Smooth muscle cell (in vitro differentiated cells): ENCODE data around the gene TK2. TPM values are rescaled to one million over a fixed set of nuclear protein-coding genes. Genes with fewer than 3 reads are reported as not detected.

Experiments
- DNase-seq: peaks from one replicate; lab custom pipeline; 2025; ENCODE audit not compliant: unreplicated experiment; lab: John Stamatoyannopoulos, UW
- H2AFZ ChIP-seq: fragments of 200-600 bp; sonication (generic); 2 replicates; pipeline ENCODE4 v1.6.0; 2016; ENCODE audit warnings: antibody characterized with exemption, low read depth, mild to moderate bottlenecking
- H3F3A ChIP-seq: fragments of 200-600 bp; sonication (generic); 2 replicates; pipeline ENCODE4 v1.6.0; 2017; ENCODE audit warnings: antibody characterized with exemption, low read depth
- H3K27ac ChIP-seq: fragments of 200-600 bp; sonication (generic); 2 replicates; pipeline ENCODE4 v1.5.1; 2016; ENCODE audit warnings: low read depth, mild to moderate bottlenecking
- H3K27me3 ChIP-seq: fragments of 200-600 bp; sonication (generic); 2 replicates; pipeline ENCODE4 v1.6.1; 2016; ENCODE audit warnings: low read depth, mild to moderate bottlenecking
- H3K36me3 ChIP-seq: fragments of 200-600 bp; sonication (generic); 2 replicates; pipeline ENCODE4 v1.5.1; 2016; ENCODE audit warnings: low read depth
- H3K4me1 ChIP-seq: fragments of 200-600 bp; sonication (generic); 2 replicates; pipeline ENCODE4 v1.5.1; 2016; ENCODE audit warnings: low read depth
- H3K4me2 ChIP-seq: fragments of 200-600 bp; sonication (generic); 2 replicates; pipeline ENCODE4 v1.6.0; 2016; ENCODE audit warnings: mild to moderate bottlenecking
- H3K4me3 ChIP-seq: fragments of 200-600 bp; sonication (generic); 2 replicates; pipeline ENCODE4 v1.5.1; 2016; ENCODE audit warnings: mild to moderate bottlenecking
- H3K79me2 ChIP-seq: fragments of 200-600 bp; sonication (generic); 2 replicates; pipeline ENCODE4 v1.6.0; 2016; ENCODE audit warnings: low read depth, mild to moderate bottlenecking
- H3K9ac ChIP-seq: fragments of 200-600 bp; sonication (generic); 2 replicates; pipeline ENCODE4 v1.6.0; 2016; ENCODE audit warnings: low read depth
- H3K9me3 ChIP-seq: fragments of 200-600 bp; sonication (generic); replicated peaks from 2 replicates; pipeline ENCODE4 v1.5.1; 2016; ENCODE audit warnings: low read depth
- H4K20me1 ChIP-seq: fragments of 200-600 bp; sonication (generic); 2 replicates; pipeline ENCODE4 v1.6.0; 2016; ENCODE audit warnings: low read depth
- WGBS: methylation state at CpG from one replicate; pipeline ENCODE4 v1.1.7; 2016; ENCODE audit warnings: low lambda C conversion rate; 5-methylcytosine and 5-hydroxymethylcytosine counted together
- polyA plus RNA-seq: library from polyadenylated mRNA; unstranded; fragments of >200 nt; fragmentation: Nextera tagmentation; extraction: Ambion mirVana; gene quantifications from 2 replicates; pipeline ENCODE4 v1.2.1, GENCODE V29; 2016
- total RNA-seq: library from RNA; depleted of rRNA; stranded (reverse); fragments of >200 nt; gene quantifications from 2 replicates; pipeline ENCODE4 v1.2.3, GENCODE V29; 2014
- TF ChIP-seq, protein P1 (sequence below): fragments of 200-600 bp; sonication (generic); IDR thresholded peaks from 2 replicates; pipeline ENCODE4 v1.5.1; 2017; ENCODE audit warnings: borderline replicate concordance, mild to moderate bottlenecking, antibody characterized with exemption; ENCODE audit not compliant: insufficient read depth, poor library complexity, severe bottlenecking

TK2 gene
- total and polyA plus RNA-seq, 2 experiments from 2014 or later = 7.3 to 9.7 TPM

DNA sequence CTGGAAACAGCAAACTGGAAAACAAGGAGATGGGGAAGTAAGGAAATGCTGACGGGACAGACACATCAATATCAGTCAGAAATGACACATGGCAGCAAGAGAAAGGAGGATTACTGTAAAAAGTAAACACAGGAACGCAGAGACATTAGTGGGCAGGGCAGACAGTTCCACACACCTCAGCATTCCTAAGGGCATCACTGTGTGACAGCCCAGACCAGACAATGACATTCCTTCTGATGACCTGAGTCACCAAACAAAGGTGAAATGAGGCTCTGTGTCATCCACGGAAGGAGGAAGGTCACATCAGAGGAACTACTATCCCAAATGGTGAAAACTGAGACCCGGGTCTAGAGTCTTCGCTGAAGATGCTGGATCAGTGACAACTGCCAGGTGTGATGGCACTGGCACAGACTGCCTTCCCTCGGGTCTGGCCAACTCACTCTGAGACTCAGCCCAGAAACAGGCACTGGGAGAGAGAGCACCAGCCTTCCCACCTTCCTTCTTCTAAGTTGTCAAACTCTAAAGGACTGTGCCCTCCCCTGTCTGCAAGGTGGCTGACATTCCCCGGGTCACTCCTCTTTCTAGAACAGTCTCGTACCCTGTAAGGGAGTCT, 36.7 kb downstream of the TK2 start:
- peaks cover 34% of the 10 kb centered on the region for H3K4me1 ChIP-seq
- 83% methylated on average over 8 of the region's 8 CpGs for WGBS
- TF ChIP-seq, protein P1, sequence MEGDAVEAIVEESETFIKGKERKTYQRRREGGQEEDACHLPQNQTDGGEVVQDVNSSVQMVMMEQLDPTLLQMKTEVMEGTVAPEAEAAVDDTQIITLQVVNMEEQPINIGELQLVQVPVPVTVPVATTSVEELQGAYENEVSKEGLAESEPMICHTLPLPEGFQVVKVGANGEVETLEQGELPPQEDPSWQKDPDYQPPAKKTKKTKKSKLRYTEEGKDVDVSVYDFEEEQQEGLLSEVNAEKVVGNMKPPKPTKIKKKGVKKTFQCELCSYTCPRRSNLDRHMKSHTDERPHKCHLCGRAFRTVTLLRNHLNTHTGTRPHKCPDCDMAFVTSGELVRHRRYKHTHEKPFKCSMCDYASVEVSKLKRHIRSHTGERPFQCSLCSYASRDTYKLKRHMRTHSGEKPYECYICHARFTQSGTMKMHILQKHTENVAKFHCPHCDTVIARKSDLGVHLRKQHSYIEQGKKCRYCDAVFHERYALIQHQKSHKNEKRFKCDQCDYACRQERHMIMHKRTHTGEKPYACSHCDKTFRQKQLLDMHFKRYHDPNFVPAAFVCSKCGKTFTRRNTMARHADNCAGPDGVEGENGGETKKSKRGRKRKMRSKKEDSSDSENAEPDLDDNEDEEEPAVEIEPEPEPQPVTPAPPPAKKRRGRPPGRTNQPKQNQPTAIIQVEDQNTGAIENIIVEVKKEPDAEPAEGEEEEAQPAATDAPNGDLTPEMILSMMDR = no peak

DNA sequence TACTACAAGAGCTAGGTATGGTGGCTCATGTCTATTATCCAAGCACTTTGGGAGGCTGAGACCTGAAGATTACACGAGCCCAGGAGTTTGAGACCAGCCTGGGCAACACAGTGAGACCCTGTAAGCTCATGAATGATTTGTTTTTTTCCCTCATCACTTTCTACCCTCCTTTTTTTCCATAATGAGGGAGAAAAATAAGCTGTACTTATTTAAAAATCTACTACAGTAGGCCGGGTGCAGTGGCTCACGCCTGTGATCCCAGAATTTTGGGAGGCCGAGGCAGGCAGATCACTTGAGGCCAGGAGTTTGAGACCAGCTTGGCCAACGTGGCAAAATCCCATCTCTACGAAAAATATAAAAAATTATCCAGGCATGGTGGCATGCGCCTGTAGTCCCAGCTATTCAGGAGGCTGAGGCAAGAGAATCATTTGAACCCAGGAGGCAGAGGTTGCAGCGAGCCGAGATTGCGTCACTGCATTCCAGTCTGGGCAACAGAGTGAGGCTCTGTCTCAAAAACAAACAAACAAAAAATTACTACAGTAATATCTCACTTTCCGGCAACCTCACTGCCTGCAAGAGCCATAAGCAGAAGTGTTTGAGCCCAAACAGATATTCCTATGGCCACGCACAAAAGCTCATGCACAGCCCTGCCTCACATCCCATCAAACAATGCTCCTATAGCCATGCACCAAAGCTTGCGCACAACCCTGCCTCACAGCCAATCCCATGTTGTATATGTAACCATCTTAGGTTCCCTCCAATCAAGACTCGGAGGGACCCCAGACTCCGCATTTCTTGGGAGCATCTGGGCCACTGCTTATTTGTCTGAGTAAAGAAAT, 37.4 kb downstream of the TK2 start:
- H3K9ac ChIP-seq = peak overlapping the region; percentile 44
- H3K27ac ChIP-seq = peak overlapping the region; percentile 84
- no peaks in the 10 kb centered on the region for H3K36me3 ChIP-seq
- H2AFZ ChIP-seq = no peak overlapping the region
- H3K4me1 ChIP-seq = peaks cover 32% of the 10 kb centered on the region
- H4K20me1 ChIP-seq = no peaks in the 10 kb centered on the region
- H3K4me2 ChIP-seq = peak overlapping the region; percentile 50
- no peaks in the 10 kb centered on the region for H3K9me3 ChIP-seq
- no peak overlapping the region for H3K4me3 ChIP-seq
- H3K27me3 ChIP-seq = no peaks in the 10 kb centered on the region
- peaks cover 5% of the 10 kb centered on the region for H3F3A ChIP-seq
- TF ChIP-seq, protein P1 = no peak
- DNase-seq = no peak
- H3K79me2 ChIP-seq = no peaks in the 10 kb centered on the region
- WGBS = 82% methylated on average over 15 of the region's 15 CpGs

More for the DNA sequence above, 36.7 kb downstream of the TK2 start:
- Histone ChIP-seq H2AFZ (no peak overlapping the region), H3K9ac (peak overlapping the region; percentile 44), H3F3A (peaks cover 8% of the 10 kb centered on the region), H3K4me3 (no peak overlapping the region), H3K9me3 (no peaks in the 10 kb centered on the region), H4K20me1 (no peaks in the 10 kb centered on the region), H3K4me2 (peak overlapping the region; percentile 41), H3K36me3 (no peaks in the 10 kb centered on the region), H3K27ac (peak overlapping the region; percentile 84), H3K79me2 (no peaks in the 10 kb centered on the region), H3K27me3 (no peaks in the 10 kb centered on the region)
- no peak for DNase-seq

DNA sequence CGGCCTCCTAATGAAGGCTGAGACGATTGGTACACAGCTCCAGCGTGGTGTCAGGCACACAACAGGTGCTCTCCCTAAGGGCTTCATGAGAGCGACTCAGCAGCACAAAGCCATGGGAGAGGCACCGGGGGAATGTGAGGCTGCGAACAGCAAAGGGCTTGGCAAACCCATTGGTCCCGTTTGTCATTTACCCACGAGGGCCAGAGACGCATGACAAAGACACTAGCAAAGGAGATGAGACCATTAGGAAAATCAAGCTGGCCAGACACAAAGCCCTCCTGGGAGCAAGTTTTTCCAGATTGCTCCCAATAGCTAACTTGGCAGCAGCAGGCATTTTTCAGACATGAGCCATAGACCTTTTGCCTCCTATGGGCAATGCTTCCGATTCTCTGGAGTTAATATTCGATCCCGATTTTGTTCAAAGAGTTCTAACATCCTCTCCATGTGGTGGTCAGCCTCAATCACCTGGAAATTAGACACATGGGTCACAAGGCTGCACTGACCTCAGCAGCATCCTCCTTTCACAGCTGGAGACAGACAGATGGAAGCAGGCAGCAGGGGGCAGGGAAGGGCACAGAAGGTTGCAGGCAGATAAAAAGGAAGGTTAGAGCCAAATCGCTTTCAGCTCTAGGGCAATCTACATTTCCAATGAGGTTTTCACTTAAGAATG, 38.2 kb downstream of the TK2 start:
- H3K4me1 ChIP-seq = peaks cover 26% of the 10 kb centered on the region
- 62% methylated on average over 13 of the region's 13 CpGs for WGBS
- H3K79me2 ChIP-seq = no peaks in the 10 kb centered on the region
- H3K9me3 ChIP-seq = no peaks in the 10 kb centered on the region
- no peaks in the 10 kb centered on the region for H3F3A ChIP-seq
- TF ChIP-seq, protein P1 = peak; percentile 5
- H3K36me3 ChIP-seq = no peaks in the 10 kb centered on the region
- no peaks in the 10 kb centered on the region for H3K27me3 ChIP-seq
- H3K9ac ChIP-seq = peak overlapping the region; percentile 44
- peak overlapping the region; percentile 84 for H3K27ac ChIP-seq
- peak overlapping the region; percentile 50 for H3K4me2 ChIP-seq
- no peak for DNase-seq
- H3K4me3 ChIP-seq = no peak overlapping the region
- no peak overlapping the region for H2AFZ ChIP-seq
- no peaks in the 10 kb centered on the region for H4K20me1 ChIP-seq
